Stimulated activated CD8-positive, alpha-beta memory T cell treated with anti-CD3 and anti-CD28 coated beads, Interleukin-12 subunit alpha, Interleukin-12 subunit beta, amount 100 ng/mL, for 24 hours (primary cell): ENCODE data around the gene CACNA1C.
"Not testable (repeated sequence)": the region's sequence is repeated elsewhere in the genome, so short reads cannot be mapped to it uniquely, and the experiment has no call there.

Experiments used
- DNase-seq: peaks from one replicate; pipeline ENCODE4 v3.0.0-alpha.2; 2020; ENCODE audit errors: extremely low read depth

The CACNA1C gene

DNA sequence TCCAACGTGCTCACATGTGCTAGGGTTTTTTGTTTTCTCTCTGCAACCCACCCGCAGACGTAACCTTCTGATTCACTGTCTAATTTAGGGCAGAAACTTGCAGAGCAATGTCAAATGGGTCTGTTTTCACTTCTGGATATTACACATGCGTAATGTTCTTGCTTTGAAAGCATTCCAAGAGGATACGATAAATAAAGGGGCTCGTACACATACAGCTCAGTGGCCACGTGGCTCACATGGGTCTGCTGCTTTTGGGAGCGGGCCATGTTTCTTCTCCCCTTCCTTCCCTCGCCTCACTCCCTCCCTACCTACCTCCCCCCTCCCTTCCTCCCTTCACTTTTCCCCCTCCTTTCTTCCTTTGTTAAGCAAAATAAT is 23.4 kb downstream of the CACNA1C start:
- DNase-seq: no peak

DNA sequence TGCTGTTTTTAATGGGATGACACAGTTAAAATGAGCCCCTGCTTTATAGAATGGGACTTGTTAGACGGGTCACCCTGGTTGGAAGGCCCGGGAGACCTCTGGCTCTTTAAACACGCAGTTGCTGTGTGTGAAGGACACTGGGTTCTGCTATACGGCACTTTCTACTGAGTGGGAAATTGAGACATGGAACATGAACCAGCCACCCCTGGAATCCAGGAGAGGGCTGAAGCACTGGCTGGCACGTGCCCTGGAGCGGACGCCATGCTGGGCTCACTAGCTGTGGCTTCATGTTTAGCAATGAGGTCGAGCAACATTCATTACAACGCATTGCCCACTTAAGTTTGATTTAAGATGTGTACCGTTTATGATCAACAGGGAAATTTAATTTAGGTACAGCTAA is 23.9 kb downstream of the CACNA1C start:
- no peak for DNase-seq

DNA sequence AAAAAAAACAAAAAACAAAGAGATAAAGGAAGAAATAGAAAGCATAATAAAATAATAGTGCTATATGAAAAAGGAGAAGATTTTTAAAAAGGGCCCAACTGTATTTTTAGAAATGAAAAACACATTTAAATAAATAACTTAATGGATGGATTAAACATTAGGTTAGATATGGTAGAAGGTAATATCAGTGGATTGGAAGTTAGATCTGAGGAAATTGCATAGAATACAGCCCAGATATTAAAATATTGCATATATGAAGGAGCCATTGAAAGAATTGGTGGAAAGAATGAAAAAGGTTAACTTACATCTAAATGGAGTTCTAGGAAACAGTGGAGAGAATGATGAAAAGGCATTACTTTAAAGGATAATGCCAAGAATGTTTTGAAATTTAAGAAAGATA is 27.8 kb downstream of the CACNA1C start:
- DNase-seq: no peak

DNA sequence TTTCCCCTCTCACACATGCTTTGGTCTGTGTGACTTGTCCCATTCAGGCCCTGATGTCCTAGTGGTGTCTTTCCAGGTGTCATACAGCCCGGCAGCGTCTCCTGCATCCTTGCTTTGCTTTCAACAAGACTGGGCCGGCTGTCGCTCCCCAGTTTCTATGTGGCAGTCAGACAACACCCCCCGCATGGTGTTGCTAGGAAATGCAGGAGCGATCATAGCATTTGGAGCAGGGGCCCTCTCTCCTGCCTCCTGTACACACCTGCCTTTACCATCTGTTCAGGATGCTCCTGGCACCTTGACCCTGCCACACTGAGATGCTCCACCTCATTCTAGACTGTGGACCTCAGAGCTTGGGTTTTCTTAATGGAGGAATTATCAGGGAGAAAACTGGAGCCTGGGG is 29.5 kb downstream of the CACNA1C start:
- DNase-seq: no peak

DNA sequence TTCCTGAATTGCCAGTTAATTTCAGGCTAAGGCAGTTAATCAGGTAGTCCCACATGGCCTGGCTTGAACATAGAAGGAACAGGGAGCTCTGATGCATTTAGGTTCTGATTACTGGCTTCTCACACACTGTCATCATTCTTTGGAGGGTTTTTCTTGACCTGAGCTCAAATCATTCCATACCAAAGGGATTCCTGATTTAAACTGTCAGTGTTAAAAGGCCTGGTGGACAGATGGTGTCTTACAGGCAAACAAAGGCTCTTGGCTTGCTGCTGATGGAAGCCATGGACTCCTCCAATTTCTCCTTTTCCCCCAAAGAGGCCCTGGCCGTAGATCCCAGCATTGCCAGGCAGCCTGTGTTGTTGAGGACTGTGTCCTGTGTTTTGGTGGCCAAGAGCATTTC is 30.2 kb downstream of the CACNA1C start:
- no peak for DNase-seq

GRCh38 chr12:2083561-2083960 is 30.8 kb downstream of the CACNA1C start:
- no peak for DNase-seq

DNA sequence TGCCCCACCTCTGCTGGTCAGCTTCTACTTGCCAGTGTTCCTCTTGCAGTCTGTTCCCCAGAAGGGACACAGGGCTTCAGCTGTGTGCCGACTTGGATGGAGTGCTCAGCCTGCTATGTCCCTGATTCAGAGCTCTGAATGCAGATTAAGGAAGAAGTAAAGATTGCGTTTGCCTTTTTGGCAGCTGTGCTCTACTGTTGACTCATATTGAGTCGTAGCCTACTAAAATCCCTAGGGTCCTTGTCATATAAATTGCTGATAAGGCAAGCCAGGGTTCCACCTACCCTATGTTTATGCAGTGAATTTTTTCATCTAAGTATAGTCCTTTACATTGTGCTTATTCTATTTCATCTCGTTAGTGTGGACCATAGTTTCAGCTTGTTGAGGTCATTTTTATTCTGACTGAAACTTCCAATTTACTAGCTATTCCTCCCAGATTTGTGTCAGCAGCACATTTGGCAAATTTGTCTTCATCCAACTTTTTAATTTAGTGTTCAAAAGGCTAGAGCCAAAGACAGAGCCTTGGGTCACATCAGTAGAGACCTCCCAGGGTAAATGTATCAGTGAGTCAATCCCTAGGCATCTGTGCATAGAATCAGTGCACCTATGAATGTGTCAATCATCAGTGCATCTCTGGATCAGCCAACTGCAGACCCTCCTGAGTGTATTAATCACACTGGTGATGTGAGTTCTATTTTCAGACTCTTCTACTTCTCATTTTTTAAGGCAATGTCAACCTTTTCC is 31.9 kb downstream of the CACNA1C start:
- DNase-seq: no peak

DNA sequence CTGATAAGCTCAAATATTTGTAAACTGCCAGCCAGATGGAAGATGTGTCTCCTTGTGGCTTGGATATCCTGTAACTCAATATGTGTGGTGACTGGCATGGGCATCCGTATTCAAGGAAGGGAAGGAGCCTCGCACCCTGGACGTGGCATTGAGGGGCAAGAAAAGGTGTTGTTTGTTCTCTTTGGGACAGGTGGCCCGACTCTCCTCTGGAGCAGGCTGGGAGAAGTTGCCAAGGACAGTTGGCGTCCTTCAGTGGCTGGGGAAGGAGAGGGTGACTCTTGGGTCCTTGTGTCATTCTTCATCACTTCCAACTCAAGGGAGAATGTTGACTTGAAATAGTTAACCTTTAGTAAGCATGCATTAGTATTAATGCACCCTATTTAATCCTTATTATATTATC is 39.6 kb downstream of the CACNA1C start:
- no peak for DNase-seq

GRCh38 chr12:2092890-2093289 is 40.1 kb downstream of the CACNA1C start:
- no peak for DNase-seq

GRCh38 chr12:2094597-2094996 is 41.8 kb downstream of the CACNA1C start:
- no peak for DNase-seq

- no peak for DNase-seq
Measured at GRCh38 chr12:2095878-2096277, 43.1 kb downstream of the CACNA1C start.

GRCh38 chr12:2097617-2098016 is 44.8 kb downstream of the CACNA1C start:
- DNase-seq: no peak

GRCh38 chr12:2098852-2099251 is 46.1 kb downstream of the CACNA1C start:
- DNase-seq: no peak

DNA sequence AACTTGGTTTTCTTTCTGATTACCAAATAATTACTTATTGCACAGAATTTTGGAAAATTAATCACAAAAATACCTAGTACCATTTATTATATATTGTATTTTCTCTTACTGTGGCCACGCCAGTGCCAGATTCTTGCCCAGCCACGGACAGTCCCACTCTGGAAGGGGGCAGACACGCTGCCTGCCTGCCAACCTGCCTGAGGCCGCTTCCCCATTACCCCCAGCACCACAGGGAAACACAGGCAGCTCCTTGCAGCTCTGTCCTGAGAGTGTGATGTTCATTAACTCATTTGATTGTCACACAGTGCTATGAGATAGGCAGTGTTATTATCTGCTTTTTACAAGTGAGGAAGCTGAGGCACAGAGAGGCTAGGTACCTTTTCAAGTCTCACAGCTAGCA is 46.8 kb downstream of the CACNA1C start:
- DNase-seq: no peak

- no peak for DNase-seq
Measured at GRCh38 chr12:2101359-2101758, 48.6 kb downstream of the CACNA1C start.

GRCh38 chr12:2101771-2102170 is 49.0 kb downstream of the CACNA1C start:
- DNase-seq: no peak

GRCh38 chr12:2102736-2103135 is 49.9 kb downstream of the CACNA1C start:
- DNase-seq: not testable (repeated sequence)

DNA sequence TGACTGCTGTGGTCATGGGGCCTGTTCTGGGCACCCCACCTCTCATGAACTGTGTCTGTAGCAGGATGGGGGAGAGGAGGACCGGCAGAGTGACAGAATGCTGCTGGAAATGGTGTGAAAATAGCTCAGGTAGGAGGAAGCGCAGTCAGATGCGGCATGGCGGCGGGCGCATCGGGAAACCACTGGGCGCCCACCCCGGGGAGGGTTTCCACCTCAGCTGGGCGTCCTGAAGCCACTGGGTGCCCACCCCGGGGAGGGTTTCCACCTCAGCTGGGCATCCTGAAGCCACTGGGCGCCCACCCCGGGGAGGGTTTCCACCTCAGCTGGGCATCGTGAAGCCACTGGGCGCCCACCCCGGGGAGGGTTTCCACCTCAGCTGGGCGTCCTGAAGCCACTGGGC is 52.6 kb downstream of the CACNA1C start:
- DNase-seq: not testable (repeated sequence)

GRCh38 chr12:2108166-2108565 is 55.4 kb downstream of the CACNA1C start:
- DNase-seq: no peak

GRCh38 chr12:2108975-2109671 is 56.3 kb downstream of the CACNA1C start:
- DNase-seq: no peak

GRCh38 chr12:2110127-2110526 is 57.3 kb downstream of the CACNA1C start:
- no peak for DNase-seq

DNA sequence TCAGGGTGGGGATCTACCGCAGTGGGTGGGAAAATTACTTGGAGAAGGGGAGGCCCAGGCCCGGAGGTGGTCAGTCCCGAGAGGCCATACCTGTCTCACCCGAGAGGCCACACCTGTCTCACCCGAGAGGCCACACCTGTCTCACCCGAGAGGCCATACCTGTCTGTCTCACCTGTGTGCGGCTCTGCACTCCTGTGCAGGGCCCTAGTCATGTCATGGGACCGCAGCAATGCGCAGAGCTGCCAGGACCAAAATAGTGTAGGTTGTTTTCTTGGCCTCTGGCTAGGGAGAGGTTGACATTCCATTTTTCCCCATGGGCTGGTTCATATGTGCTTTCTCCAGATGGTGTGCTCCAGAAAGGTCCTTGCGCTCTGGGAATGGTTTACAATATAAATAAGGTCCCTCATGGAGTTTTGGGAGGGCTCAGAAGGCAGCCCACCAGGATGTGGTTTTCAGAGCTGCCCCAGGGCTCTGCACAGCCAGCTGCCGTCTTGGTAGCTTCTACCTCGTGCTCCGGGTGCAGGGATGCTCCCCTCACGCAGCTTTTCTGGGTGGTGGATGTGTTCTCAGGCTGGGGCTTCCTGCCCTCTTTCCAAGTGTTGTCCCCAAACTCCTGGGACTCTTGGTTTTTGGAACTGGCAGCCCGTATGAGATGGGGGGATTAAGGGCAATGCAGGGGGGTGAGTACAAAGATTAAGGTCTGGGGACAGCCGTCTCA is 58.2 kb downstream of the CACNA1C start:
- no peak for DNase-seq

GRCh38 chr12:2111826-2112225 is 59.0 kb downstream of the CACNA1C start:
- no peak for DNase-seq
